Neural progenitor cell (in vitro differentiated cells): ENCODE measurements around the gene FLAD1.

ENCODE experiments used
- CTCF ChIP-seq: fragments of 200-600 bp; sonication (generic); IDR thresholded peaks from 2 replicates; pipeline ENCODE4 v1.5.1; 2017; ENCODE audit warnings: antibody characterized with exemption, mild to moderate bottlenecking
- EZH2 ChIP-seq: fragments of 200-600 bp; sonication (generic); IDR thresholded peaks from 2 replicates; pipeline ENCODE4 v1.6.1; 2017; ENCODE audit warnings: antibody characterized with exemption, mild to moderate bottlenecking, moderate library complexity
- EZH2phosphoT487 ChIP-seq: fragments of 200-600 bp; sonication (generic); IDR thresholded peaks from 2 replicates; pipeline ENCODE4 v1.6.1; 2017; ENCODE audit warnings: antibody characterized with exemption

GRCh38 chr1:154972517-154973343 lies 10.4 kb upstream of the FLAD1 start:
- TF ChIP-seq EZH2 (no peak), CTCF (no peak), EZH2phosphoT487 (no peak)
